ENCODE measurements around the gene SERPINB12.

- TF ChIP-seq CTCF (IDR thresholded peaks at IDR 0.05) (no peak), POLR2A (IDR thresholded peaks at IDR 0.05) (no peak), EP300 (IDR thresholded peaks at IDR 0.05) (no peak)
Observed at GRCh38 chr18:63575681-63576080, 33.5 kb downstream of the SERPINB12 start.
